Measurements from ENCODE around the gene DDAH1.

The DDAH1 gene

GRCh38 chr1:85295654-85296053 is 169.3 kb downstream of the DDAH1 start:
- no peaks in the 10 kb centered on the region for H3K9me3 ChIP-seq
- H3K27ac ChIP-seq = no peak overlapping the region
- H3K4me1 ChIP-seq (ENCODE audit: control insufficient read depth in 1 of 2, insufficient read depth in 1 of 2, low read depth in 1 of 2, low read length in 1 of 2) = no peaks in the 10 kb centered on the region
- no peak for TF ChIP-seq CTCF (IDR thresholded peaks at IDR 0.05)
- peaks cover 2% of the 10 kb centered on the region for H3K27me3 ChIP-seq
- H3K36me3 ChIP-seq = no peaks in the 10 kb centered on the region
- H3K4me3 ChIP-seq (ENCODE audit: low read depth in 1 of 2, low read length in 1 of 2) = no peak overlapping the region

GRCh38 chr1:85295006-85295431 is 169.9 kb downstream of the DDAH1 start:
- no peak overlapping the region for H3K4me3 ChIP-seq (ENCODE audit: low read depth in 1 of 2, low read length in 1 of 2)
- no peaks in the 10 kb centered on the region for H3K4me1 ChIP-seq (ENCODE audit: control insufficient read depth in 1 of 2, insufficient read depth in 1 of 2, low read depth in 1 of 2, low read length in 1 of 2)
- peaks cover 3% of the 10 kb centered on the region for H3K27me3 ChIP-seq
- no peak for TF ChIP-seq CTCF (IDR thresholded peaks at IDR 0.05)
- H3K9me3 ChIP-seq = no peaks in the 10 kb centered on the region
- no peaks in the 10 kb centered on the region for H3K36me3 ChIP-seq
- H3K27ac ChIP-seq = no peak overlapping the region

GRCh38 chr1:85290826-85291225 is 174.1 kb downstream of the DDAH1 start:
- no peaks in the 10 kb centered on the region for H3K4me1 ChIP-seq (ENCODE audit: control insufficient read depth in 1 of 2, insufficient read depth in 1 of 2, low read depth in 1 of 2, low read length in 1 of 2)
- H3K27ac ChIP-seq = no peak overlapping the region
- H3K9me3 ChIP-seq = no peaks in the 10 kb centered on the region
- H3K4me3 ChIP-seq (ENCODE audit: low read depth in 1 of 2, low read length in 1 of 2) = no peak overlapping the region
- no peaks in the 10 kb centered on the region for H3K36me3 ChIP-seq
- TF ChIP-seq CTCF (IDR thresholded peaks at IDR 0.05) = no peak
- peaks cover 3% of the 10 kb centered on the region for H3K27me3 ChIP-seq

DNA sequence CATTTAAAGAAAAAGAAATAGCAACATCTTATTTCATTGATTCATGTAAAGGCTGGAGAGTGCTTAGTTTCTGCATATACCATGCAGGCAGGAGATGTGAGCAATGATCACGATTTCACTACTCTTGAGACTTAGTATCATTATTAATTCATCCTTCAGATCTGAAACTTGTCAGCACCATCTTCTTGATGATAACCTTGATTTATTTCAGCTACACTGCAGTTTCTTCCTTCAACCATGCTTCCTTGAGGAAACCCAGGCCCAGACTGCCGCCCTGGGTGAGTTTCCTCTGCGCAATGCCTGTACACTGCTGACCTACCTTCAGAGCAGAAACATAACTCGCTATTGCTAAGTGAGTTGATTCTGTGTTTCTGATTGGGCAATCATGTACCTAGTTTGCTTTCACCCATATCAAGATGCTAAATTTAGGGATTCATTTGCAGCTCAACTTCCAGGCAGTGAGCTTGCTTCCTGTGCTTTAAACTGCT is 175.1 kb downstream of the DDAH1 start:
- no peaks in the 10 kb centered on the region for H3K4me1 ChIP-seq (ENCODE audit: control insufficient read depth in 1 of 2, insufficient read depth in 1 of 2, low read depth in 1 of 2, low read length in 1 of 2)
- no peak for TF ChIP-seq CTCF (IDR thresholded peaks at IDR 0.05)
- no peaks in the 10 kb centered on the region for H3K9me3 ChIP-seq
- H3K36me3 ChIP-seq = no peaks in the 10 kb centered on the region
- no peak overlapping the region for H3K27ac ChIP-seq
- peaks cover 3% of the 10 kb centered on the region for H3K27me3 ChIP-seq
- H3K4me3 ChIP-seq (ENCODE audit: low read depth in 1 of 2, low read length in 1 of 2) = no peak overlapping the region

DNA sequence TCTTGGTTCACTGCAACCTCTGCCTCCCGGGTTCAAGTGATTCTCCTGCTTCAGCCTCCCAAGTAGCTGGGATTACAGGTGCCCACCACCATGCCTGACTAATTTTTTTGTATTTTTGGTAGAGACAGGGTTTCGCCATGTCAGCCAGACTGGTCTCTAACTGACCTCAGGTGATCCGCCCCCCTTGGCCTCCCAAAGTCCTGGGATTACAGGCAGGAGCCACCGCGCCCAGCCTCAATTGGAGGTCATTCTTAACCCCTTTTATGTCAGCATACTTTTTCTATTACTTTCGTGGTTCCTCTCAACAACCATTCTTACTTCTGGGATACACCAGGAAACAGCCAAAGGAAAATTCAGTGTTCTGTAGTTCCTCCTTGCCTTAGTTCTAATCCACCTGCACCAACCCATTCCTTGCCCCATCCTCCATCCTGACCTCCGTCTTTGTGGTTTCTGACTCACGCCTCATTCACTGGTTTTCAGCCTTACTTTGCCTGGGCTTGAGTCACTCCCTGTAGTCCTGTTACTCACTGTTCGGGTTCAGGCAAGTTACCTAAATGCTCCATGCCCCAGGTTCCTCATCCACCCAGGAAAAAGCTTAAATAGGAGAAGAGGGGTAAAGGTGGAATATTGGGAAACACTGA is 175.6 kb downstream of the DDAH1 start:
- no peak overlapping the region for H3K4me3 ChIP-seq (ENCODE audit: low read depth in 1 of 2, low read length in 1 of 2)
- TF ChIP-seq CTCF (IDR thresholded peaks at IDR 0.05) = no peak
- H3K36me3 ChIP-seq = no peaks in the 10 kb centered on the region
- no peaks in the 10 kb centered on the region for H3K9me3 ChIP-seq
- peaks cover 3% of the 10 kb centered on the region for H3K27me3 ChIP-seq
- no peaks in the 10 kb centered on the region for H3K4me1 ChIP-seq (ENCODE audit: control insufficient read depth in 1 of 2, insufficient read depth in 1 of 2, low read depth in 1 of 2, low read length in 1 of 2)
- no peak overlapping the region for H3K27ac ChIP-seq
